HG03460 (cell line): Measurements from ENCODE around the gene SEC22B.
"Not testable (repeated sequence)": the region's sequence is repeated elsewhere in the genome, so short reads cannot be mapped to it uniquely, and the experiment has no call there.

Experiments used
- ATAC-seq: cut with Tn5 transposase; IDR thresholded peaks from one replicate; pipeline ENCODE4 v1.9.1; 2021; ENCODE audit not compliant: unreplicated experiment

SEC22B gene

DNA sequence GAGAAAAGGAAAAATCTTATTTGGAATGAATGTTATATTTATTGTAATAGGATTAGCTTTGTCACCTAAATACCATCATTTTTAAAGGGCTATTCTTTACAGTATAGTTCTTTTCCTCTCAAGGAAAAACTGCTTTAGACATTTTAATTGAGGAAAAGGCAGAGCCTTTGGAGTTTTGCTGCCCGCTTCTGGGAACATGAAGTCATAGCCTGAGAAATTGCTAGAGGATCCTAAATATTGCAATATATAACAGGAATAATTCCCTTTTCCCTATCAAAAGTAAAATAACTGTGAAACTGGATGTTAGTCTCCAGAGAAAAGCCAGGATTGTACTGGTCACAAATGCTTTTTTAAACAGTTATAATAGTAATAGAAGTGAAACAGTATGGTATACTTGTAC, 30.5 kb downstream of the SEC22B start:
- not testable (repeated sequence) for ATAC-seq

DNA sequence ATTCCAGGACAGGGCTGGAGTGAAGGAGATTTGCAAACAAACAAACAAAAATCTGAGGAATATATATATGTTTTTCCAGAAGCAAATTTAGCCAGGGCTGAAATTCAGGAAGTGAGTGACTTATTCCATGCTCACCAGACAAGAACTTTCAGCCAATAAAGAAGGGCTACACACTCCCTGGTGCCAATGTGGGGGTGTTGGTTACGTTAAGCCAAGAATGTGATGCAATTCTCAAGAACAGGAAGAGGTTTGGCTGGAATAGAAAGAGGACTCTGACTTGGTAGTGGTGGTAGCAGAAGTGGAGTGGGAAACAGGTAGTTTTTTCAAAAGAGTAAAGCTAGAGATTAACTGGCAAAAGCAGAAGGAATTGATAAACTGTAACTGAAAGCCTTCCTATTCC, 31.7 kb downstream of the SEC22B start:
- not testable (repeated sequence) for ATAC-seq

DNA sequence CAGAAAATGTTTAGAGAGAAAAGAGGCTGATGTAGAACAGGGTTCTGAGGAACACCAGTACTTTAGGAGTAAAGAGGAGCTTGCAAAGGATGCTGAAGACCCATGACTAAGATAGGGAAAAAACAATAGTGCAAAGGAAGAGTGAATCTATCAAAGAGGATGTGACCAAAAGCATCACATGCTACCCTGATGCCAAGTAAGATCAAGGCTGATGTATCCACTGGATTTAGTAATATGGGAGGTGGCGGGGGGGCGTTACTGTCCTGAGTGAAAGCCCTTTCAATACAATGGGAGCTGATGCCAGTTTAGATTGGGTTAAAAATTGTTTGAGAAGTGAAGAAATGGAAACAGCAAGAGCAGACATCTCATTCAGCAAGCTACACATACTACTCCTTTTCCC, 32.2 kb downstream of the SEC22B start:
- ATAC-seq: not testable (repeated sequence)

DNA sequence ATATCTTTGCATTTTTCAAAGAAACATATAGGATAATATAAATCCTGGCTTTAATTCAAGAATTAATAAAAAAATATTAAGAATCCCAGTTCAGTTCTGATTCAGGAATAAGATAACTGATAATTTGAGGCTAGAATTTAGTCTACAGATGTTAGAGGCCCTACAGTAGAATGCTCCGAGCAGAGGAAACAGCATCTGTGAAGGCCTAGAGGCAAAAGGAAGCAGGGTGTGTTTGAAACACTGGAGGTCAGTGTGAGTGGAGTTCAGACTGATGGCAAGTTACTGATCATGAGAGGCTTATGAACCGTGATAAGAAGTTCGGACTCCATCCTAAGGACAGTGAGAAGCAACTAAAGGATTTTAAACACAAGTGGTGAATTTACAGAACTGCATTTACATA, 33.0 kb downstream of the SEC22B start:
- not testable (repeated sequence) for ATAC-seq

DNA sequence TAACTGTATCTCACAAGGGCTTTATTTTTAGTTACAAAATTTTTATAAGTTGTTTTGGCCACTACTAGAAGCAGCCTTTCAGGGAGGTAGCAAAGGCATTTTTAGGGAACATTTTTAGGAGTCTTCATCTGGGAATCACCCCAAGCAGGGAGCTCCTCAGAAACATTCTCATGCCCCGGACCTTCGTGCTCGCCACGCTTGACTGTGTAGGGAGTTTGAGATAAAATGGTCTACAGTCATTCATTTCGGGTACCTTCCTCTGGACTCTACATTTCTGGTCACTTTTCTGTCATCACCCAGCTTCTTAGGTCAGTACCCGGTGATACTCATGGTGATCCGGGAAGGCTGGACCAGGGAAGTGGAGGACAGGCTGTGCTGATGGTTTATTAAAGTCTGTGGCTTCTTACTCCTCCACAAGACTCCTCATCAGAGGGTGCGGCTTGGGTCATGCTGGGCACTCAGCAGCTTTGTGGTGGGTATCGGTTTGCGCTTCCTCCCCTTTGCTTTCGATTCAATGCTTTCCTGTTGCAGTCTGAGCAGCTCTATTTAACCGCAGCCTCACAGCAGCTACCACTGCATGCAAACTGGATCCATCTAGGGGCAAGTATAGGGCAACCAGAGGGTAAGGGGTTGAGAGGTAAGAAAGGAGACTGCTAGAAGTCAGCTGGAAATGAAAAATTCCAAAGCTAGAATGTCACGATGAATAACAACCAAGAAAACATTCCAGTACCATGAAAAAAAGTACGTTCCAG, 33.6 kb downstream of the SEC22B start:
- peak; percentile 99 for ATAC-seq

DNA sequence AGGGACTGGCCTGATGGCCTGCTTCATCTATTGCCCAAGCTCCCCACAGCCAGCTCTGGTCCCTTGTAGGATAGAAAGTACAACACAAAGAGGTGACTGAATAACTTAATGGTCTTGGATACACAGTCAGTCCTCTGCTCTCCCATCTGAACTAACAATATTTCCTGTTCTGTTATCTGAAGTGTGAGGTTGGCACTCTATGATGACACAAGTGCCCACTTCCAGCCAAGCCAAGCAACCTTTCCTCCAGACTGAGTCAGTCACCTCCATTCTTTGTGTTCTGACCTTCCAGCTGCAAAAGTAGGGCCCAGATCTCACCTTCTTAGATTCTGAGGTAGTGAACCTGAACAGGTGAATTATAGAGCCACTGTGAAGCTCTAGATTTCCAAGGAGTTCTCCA, 34.5 kb downstream of the SEC22B start:
- not testable (repeated sequence) for ATAC-seq

DNA sequence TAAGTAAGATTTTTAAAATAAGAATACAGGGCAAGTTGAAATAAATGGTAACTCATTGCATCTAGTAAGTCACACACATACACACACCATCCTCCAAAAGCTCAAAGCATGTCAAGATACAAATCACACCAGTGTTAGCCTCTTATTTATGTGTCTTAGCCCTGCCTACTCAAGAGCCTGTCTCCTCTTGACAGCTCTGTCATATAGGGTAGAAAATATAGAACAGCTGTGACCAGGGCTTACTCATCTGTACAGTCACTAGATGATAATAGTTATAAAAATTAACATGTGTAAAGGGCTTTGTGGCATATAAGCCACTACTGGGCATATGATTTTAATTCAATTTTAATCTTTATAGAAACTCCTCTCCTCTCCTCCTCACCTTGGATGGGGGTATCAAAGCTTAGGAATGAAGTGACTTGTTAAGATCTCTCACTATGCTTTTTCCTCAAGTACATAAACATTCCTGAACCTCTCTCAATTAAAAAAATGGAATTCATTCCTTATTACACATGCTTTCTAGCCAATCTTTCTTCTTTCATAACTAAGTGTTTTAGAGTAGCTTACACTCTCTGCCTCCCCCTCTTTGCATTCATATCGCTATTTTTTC, 35.6 kb downstream of the SEC22B start:
- ATAC-seq: not testable (repeated sequence)

DNA sequence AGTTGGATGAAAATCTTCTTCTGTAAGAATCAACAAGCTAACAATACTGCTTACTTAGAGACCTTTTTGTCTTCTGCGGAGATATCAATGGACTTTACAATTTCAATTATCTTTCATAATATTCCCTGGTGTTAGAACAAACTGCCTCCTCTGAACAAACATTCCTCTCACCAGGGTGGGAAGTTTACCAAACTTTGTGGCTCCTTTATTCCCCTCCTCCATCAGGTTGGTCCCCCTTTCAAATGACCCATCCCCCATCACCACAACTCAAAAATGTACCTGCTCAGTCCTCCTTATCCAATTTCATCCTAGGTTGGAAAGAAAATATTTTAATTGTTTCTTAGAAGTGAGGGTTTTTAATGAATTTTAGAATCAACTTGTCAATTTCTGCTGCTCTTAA, 40.2 kb downstream of the SEC22B start:
- ATAC-seq: not testable (repeated sequence)

DNA sequence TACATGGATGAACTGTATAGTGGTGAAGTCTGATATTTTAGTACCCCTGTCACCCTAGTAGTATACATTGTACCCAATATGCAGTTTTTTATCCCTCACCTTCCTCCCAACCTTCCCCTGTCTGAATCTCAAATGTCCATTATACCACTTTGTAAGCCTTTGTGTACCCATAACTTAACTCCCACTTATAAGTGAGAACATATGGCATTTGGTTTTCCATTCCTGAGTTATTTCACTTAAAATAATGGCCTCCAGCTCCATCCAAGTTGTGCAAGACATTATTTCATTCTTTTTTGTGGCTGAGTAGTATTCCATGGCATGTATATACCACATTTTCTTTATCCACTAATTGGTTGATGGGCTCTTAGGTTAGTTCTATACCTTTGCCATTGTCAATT, 42.4 kb downstream of the SEC22B start:
- not testable (repeated sequence) for ATAC-seq

DNA sequence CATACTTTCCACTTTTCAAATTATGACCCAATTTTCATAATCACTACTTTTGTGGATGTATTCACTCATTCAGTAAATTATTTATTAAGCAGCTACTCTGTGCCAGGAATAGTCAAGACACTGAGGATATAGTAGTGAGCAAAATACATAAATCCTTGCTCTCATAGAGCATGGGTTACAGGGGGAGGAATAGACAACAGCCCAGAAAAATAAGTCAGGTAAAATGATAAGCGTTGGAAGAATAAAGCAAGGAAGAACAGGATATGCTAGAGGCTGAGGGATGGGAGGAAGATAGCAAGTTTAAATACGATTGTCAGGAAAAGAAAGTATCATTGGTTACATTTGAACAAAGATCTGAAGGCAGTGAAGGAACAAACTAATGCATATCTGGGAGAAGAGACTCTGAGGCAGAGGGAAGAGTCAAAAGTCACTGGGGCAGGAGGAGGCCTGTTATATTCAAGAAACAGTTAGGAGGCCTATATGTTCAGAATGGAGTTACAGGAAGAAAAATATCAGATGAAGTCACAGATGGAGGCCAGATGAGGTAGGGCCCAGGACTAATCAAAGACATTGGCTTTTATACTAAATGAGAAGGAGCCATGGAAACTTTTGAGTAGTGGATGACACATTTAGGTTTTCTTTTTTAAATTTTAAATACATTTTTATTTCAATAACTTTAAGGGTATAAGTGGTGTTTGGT, 42.9 kb downstream of the SEC22B start:
- no peak for ATAC-seq

DNA sequence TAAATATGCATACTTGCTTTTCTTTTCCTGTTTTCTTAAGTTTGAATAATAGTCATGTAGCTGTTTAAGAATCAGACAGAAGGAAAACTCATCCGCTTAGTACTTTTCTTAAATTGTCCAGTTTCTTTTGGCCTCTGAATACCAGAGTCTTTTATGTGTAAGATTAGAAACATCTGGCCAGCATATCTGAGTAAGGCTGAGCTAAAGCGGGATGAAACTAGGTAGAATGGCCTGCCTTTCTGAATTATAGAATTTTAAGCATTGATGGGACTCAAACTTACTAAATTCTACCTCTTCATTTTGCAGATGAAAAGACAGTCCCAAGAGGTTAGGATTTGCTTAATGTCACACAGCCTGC, 43.9 kb downstream of the SEC22B start:
- ATAC-seq: not testable (repeated sequence)

DNA sequence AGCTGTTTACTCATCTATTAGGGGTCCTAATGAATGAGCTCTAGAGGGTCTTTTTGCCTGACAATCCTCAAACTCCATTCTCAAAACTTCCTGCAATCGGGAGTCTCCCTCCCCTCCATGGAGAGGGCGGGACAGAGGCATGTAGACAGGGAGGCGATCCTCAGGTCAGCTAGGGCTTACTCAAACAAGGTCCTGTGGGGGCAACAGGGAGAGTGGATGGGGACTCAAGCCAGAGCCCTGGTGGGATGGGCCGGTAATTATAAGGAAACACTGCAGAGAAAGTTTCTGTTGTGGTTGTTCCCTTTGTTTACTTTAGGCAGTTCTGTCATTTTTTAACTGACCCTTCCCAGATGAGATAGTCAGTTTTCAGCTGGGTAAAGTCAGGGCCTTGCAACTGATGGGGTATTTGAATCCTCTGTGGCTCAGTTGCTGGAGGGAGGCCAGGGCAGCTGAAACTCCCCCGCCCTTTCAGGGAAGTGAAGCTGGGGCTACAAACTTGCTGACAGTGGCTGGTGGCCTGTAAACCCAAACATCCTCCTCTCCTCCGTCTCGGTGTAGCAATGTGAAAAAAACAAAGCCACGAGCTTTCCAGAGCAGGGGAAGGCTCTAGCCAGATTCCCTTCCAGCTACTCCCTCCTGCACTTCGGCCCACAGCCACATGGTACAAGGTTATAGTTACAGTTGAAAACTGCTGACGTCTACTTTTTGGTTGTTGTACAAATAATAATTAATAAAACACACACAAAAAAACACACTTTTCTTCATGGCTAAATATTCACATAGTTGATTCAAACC, 44.5 kb downstream of the SEC22B start:
- ATAC-seq: peak; percentile 88

DNA sequence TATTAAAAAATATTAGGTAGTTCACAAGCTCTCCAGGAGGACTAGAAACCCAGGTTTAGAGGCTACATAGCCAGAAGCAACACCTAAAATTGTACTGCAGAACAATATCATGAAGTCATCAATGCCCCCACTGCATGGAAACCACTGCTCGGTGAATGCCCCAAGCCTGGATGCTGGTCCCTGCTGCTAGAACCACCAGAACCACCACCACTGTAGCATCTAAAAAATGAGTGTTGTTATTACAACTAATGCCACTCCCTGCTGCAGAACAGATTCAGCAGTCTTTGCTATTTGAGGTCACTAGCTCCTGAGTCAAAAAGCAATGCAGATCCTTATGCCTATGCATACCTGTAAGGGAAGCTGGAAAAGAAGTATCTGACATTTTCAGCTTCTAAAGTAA, 48.4 kb downstream of the SEC22B start:
- ATAC-seq: not testable (repeated sequence)

DNA sequence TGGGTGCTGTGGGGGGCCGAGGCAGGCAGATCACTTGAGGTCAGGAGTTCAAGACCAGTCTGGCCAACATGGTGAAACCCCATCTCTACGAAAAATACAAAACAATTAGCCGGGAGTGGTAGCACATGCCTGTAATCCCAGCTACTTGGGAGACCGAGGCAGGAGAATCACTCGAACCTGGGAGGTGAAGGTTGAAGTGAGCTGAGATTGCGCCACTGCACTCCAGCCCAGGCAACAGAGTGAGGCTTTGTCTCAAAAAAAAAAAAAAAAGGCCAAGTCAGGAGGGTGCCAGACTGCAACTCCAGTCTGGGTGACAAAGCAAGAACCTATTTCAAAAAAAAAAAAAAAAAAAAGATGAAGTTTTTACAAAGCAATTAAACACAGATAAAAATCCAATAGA, 50.1 kb downstream of the SEC22B start:
- ATAC-seq: not testable (repeated sequence)

DNA sequence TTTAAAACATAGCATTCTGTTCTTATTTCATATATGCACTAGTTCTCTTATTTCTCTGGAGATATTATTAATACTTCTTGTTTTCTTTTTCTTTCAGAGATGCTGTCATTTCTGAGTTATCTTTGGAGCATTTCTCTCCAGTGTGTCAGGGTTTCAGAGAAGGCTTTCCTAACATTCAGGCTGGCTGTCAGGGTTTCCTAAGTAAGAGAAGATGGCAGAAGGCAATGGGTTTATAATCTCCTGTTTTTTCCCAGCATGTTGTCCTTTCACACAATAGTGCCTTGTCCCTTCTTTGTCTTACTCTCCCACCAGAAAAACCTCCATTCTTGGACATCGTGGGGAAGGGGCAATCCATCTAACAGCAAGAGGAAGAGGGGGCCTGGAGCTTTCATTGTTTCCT, 51.7 kb downstream of the SEC22B start:
- ATAC-seq: not testable (repeated sequence)

DNA sequence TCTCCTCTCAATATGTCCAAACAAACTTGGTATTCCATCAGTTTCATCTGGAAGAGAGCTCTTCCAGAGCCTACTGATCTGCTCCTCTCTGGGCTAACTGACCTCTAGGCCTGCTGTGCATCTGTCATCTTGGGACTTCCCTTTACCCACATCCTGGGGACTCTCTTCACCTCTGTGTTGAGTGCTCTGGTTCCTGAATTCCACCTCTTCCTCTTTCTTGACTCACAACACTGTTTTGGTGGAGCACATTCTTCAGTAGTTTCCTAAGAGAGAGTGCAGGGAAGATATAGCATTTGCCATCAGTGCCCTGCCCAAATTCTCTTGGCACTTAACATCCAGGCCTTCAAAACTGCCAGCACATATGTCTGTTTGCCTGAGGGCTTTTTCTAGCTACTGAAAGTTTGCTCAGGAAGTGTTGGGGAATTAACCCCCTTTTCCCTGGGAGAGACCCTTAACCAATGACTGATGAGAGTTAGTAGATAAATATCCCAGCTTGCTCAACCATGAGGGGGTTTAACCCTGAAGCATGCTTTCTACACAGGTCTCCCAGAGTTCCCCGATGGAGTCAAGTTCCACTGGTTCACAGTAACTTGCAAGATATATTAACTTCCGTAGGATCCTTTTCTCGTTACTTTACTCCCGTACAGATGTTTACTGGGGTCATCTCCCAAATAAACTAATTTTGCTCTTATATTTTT, 52.4 kb downstream of the SEC22B start:
- ATAC-seq: not testable (repeated sequence)

DNA sequence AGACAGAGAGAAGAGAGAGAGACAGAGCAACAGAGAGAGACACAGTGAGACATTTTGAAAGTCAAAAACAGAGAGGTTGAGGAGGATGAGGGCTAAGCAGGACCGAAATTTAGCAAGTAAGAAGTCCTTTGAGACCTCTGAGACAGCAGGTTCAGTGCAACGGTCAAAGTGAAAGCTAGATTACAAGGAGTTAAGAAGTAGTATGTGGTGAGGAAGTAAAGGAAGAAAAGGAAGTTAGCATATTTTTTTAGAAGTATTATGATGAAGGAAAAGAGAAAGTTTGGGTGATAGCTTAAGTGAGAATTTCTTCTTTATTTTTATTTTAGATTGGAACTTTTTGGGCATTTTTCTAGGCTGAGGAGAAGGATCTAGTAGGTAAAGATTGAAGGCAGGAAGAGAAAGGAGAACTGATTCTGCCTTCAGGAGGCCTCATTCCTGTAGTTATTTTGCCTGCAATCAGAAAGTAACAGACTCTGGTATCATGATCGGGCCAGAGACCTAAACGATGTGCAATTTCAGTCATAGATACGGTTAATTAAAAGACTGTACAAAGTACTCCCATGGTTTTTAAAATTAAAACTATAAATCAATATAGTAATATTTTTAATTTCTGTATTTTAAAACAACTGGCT, 53.9 kb downstream of the SEC22B start:
- ATAC-seq: peak; percentile 79

DNA sequence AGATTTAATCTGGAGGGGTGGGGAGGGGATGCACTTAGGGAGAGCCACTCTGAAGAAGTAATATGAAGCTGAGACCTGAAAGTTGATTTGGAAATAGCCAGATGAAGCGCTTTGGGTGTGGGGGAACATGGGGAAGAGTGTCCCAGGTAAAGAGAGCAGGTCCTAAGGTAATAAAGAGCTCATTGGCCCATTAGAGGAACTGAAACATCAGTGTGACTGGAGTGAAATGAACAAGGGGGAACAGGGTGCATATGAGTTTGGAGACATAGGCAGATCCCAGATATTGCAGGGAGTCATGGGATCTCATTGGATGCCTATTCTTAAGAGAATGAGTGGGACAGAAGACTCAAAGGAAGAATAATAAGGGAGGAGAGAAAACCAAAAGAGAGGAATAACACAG, 54.5 kb downstream of the SEC22B start:
- not testable (repeated sequence) for ATAC-seq

DNA sequence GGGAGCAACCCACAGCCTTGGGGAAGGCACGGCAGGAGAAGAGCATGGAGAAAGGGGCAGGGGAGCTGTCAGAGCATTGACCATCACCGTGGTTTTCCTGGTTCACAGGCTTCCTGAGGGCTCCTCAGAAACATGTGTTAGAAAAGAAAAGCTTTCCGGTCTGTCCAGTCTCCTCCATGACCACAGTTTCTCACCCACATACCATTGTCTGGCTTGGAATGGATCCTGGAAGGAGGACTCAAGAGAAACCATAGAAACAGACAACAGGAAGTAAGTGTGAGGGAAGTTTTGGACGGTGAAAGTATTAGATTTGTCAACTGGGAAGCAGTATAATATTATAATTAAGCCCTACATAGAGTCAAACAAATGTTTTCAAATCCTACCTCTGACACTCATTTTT, 55.8 kb downstream of the SEC22B start:
- ATAC-seq: not testable (repeated sequence)
